ENCODE measurements around the gene PRR23E. TPM values are rescaled to one million over a fixed set of nuclear protein-coding genes. Genes with fewer than 3 reads are reported as not detected.

Gene PRR23E
- total and polyA plus RNA-seq, 2 donors from 2014 or later, result not detected

GRCh38 chr3:127206154-127206553, 13.2 kb downstream of the PRR23E start:
- FAIRE-seq (no peak), DNase-seq (no peak)
- H3K9ac ChIP-seq (ENCODE audit: low read length in 3 of 3), result no peak overlapping the region
- no peaks in the 10 kb centered on the region for H3K36me3 ChIP-seq (ENCODE audit: control insufficient read depth in 2 of 3, insufficient read depth in 3 of 3, low read length in 3 of 3)
- TF ChIP-seq CTCF (IDR thresholded peaks at IDR 0.05; ENCODE audit: borderline replicate concordance, extremely low read depth, insufficient read depth), result no peak
- H3K4me1 ChIP-seq (ENCODE audit: control insufficient read depth in 2 of 3, insufficient read depth in 2 of 3, low read depth in 1 of 3, low read length in 3 of 3), result no peaks in the 10 kb centered on the region
- H3K9me3 ChIP-seq (ENCODE audit: control insufficient read depth in 2 of 3, insufficient read depth in 1 of 3, low read length in 3 of 3), result peaks cover 0 to 3% (median 0%) of the 10 kb centered on the region in 3 donors
- no peaks in the 10 kb centered on the region for H3K27me3 ChIP-seq (ENCODE audit: control insufficient read depth, insufficient read depth, low read length)
- H3K27ac ChIP-seq (ENCODE audit: low read depth in 2 of 2, low read length in 2 of 2), result no peak overlapping the region
- no peak overlapping the region for H3K4me3 ChIP-seq (ENCODE audit: low read length in 3 of 3)
- intact Hi-C loops (cut with DNase I), result no loop called here

GRCh38 chr3:127206611-127207516, 13.9 kb downstream of the PRR23E start:
- Histone ChIP-seq H3K4me1 (ENCODE audit: control insufficient read depth in 2 of 3, insufficient read depth in 2 of 3, low read depth in 1 of 3, low read length in 3 of 3) (no peaks in the 10 kb centered on the region), H3K4me3 (ENCODE audit: low read length in 3 of 3) (no peak overlapping the region), H3K27ac (ENCODE audit: low read depth in 2 of 2, low read length in 2 of 2) (no peak overlapping the region), H3K9ac (ENCODE audit: low read length in 3 of 3) (no peak overlapping the region), H3K36me3 (ENCODE audit: control insufficient read depth in 2 of 3, insufficient read depth in 3 of 3, low read length in 3 of 3) (no peaks in the 10 kb centered on the region), H3K27me3 (ENCODE audit: control insufficient read depth, insufficient read depth, low read length) (no peaks in the 10 kb centered on the region), H3K9me3 (ENCODE audit: control insufficient read depth in 2 of 3, insufficient read depth in 1 of 3, low read length in 3 of 3) (peaks cover 0 to 3% (median 0%) of the 10 kb centered on the region in 3 donors)
- FAIRE-seq (no peak), DNase-seq (no peak)
- no peak for TF ChIP-seq CTCF (IDR thresholded peaks at IDR 0.05; ENCODE audit: borderline replicate concordance, extremely low read depth, insufficient read depth)
- intact Hi-C loops (cut with DNase I), result no loop called here

- Histone ChIP-seq H3K4me3 (ENCODE audit: low read length in 3 of 3) (no peak overlapping the region), H3K9me3 (ENCODE audit: control insufficient read depth in 2 of 3, insufficient read depth in 1 of 3, low read length in 3 of 3) (no peaks in the 10 kb centered on the region), H3K36me3 (ENCODE audit: control insufficient read depth in 2 of 3, insufficient read depth in 3 of 3, low read length in 3 of 3) (no peaks in the 10 kb centered on the region), H3K4me1 (ENCODE audit: control insufficient read depth in 2 of 3, insufficient read depth in 2 of 3, low read depth in 1 of 3, low read length in 3 of 3) (no peaks in the 10 kb centered on the region), H3K27me3 (ENCODE audit: control insufficient read depth, insufficient read depth, low read length) (no peaks in the 10 kb centered on the region), H3K9ac (ENCODE audit: low read length in 3 of 3) (no peak overlapping the region), H3K27ac (ENCODE audit: low read depth in 2 of 2, low read length in 2 of 2) (no peak overlapping the region)
- TF ChIP-seq CTCF (IDR thresholded peaks at IDR 0.05; ENCODE audit: borderline replicate concordance, extremely low read depth, insufficient read depth), result no peak
- intact Hi-C loops (cut with DNase I), result no loop called here
- FAIRE-seq, result no peak
- no peak for DNase-seq
Observed at GRCh38 chr3:127207727-127208482, 15.0 kb downstream of the PRR23E start.
